HEK293 (cell line): Measurements from ENCODE around the gene TMEM114.

ENCODE experiments used
- KLF16 ChIP-seq: fragments of 450-650 bp; formaldehyde crosslinking; IDR thresholded peaks from 2 replicates; pipeline ENCODE4 v1.5.1; 2017; ENCODE audit warnings: missing biosample characterization, missing genetic modification characterization
- ZNF132 ChIP-seq: fragments of 450-650 bp; formaldehyde crosslinking; IDR thresholded peaks from 2 replicates; pipeline ENCODE4 v1.5.1; 2017; ENCODE audit warnings: missing biosample characterization, missing genetic modification characterization, borderline replicate concordance
- ZNF510 ChIP-seq: fragments of 450-650 bp; formaldehyde crosslinking; IDR thresholded peaks from 2 replicates; pipeline ENCODE4 v1.5.1; 2018; ENCODE audit warnings: mild to moderate bottlenecking, missing genetic modification characterization, missing biosample characterization; ENCODE audit not compliant: insufficient replicate concordance
- TF ChIP-seq, protein P1 (sequence below): fragments of 450-650 bp; formaldehyde crosslinking; IDR thresholded peaks from 2 replicates; pipeline ENCODE4 v1.5.1; 2016; ENCODE audit warnings: missing biosample characterization, missing genetic modification characterization

GRCh38 chr16:8585857-8586256 is 4.5 kb downstream of the TMEM114 start:
- no peak for TF ChIP-seq KLF16 (tag by site-specific recombination)
- TF ChIP-seq, protein P1, sequence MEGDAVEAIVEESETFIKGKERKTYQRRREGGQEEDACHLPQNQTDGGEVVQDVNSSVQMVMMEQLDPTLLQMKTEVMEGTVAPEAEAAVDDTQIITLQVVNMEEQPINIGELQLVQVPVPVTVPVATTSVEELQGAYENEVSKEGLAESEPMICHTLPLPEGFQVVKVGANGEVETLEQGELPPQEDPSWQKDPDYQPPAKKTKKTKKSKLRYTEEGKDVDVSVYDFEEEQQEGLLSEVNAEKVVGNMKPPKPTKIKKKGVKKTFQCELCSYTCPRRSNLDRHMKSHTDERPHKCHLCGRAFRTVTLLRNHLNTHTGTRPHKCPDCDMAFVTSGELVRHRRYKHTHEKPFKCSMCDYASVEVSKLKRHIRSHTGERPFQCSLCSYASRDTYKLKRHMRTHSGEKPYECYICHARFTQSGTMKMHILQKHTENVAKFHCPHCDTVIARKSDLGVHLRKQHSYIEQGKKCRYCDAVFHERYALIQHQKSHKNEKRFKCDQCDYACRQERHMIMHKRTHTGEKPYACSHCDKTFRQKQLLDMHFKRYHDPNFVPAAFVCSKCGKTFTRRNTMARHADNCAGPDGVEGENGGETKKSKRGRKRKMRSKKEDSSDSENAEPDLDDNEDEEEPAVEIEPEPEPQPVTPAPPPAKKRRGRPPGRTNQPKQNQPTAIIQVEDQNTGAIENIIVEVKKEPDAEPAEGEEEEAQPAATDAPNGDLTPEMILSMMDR (tag by site-specific recombination) = no peak
- TF ChIP-seq ZNF132 (tag by site-specific recombination) = no peak
- TF ChIP-seq ZNF510 (tag by site-specific recombination) = no peak
